Osteocyte (in vitro differentiated cells): ENCODE results near the gene PNPLA1. TPM values are rescaled to one million over a fixed set of nuclear protein-coding genes. Genes with fewer than 3 reads are reported as not detected.

Experiments
- DNase-seq: peaks from one replicate; pipeline ENCODE4 v3.0.0; 2021; ENCODE audit warnings: mixed read lengths; ENCODE audit not compliant: unreplicated experiment; ENCODE audit errors: extremely low spot score
- H3K27ac Mint-ChIP-seq: one replicate; pipeline ENCODE4 v1.8.0; 2021; ENCODE audit warnings: mild to moderate bottlenecking, mixed read lengths; ENCODE audit not compliant: unreplicated experiment
- H3K27me3 Mint-ChIP-seq: one replicate; pipeline ENCODE4 v1.8.0; 2021; ENCODE audit warnings: mixed read lengths; ENCODE audit not compliant: unreplicated experiment
- H3K36me3 Mint-ChIP-seq: one replicate; pipeline ENCODE4 v1.8.0; 2021; ENCODE audit warnings: mixed read lengths; ENCODE audit not compliant: unreplicated experiment
- H3K4me1 Mint-ChIP-seq: one replicate; pipeline ENCODE4 v1.8.0; 2021; ENCODE audit warnings: mixed read lengths; ENCODE audit not compliant: unreplicated experiment
- H3K4me3 Mint-ChIP-seq: one replicate; pipeline ENCODE4 v1.8.0; 2021; ENCODE audit warnings: mild to moderate bottlenecking, moderate library complexity, mixed read lengths; ENCODE audit not compliant: unreplicated experiment
- H3K9me3 Mint-ChIP-seq: one replicate; pipeline ENCODE4 v1.8.0; 2021; ENCODE audit warnings: mixed read lengths; ENCODE audit not compliant: unreplicated experiment
- total RNA-seq: library from RNA; stranded (reverse); gene quantifications from 2 replicates; pipeline ENCODE4 v1.2.1, GENCODE V29; 2021
- TF ChIP-seq, protein P1 (sequence below): fragments of 200-600 bp; sonication (generic); IDR thresholded peaks from 2 replicates; pipeline ENCODE4 v1.5.0; 2021; ENCODE audit warnings: antibody characterized with exemption, mild to moderate bottlenecking, moderate library complexity

PNPLA1 gene
- total RNA-seq, 1 donor from 2014 or later: not detected

DNA sequence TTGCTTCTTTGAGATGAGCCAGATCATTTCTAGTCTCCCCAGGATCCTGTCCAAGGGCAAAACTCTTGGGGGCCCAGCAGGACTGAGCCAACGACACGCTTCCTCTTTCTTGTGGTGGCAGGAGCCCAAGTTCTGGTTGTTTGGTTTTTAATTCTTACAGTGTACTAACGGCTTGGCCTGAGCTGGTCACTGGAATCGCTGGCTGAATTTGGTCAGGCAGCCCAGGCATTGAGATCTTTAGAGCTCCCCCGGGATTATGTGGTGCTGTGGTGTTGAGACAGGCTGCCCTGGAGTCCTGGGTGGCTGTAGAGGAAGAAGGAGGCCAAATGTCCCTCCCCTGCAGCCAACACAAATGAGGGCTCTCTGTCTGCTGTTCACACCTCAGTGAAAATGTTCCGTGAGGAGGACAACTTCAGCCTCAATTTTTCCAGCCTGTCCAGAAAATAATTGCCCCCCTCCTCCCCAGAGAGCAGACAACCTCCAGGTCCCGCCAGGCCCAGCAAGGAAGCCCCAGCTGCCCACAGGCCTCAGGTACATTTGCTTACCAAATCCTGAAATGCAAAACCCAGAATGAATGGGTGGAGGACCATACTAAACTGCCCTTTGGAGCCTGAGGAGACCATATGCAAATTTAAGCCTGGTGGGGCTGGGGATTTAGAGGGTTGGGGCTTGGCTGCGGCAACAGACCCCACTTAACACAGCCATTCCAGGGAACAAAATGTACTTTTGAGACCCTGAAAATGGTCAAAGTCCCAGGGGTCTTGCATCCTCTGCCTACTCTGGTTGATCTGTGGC lies 43.2 kb downstream of the PNPLA1 start:
- Mint-ChIP-seq H3K9me3 (no peaks in the 10 kb centered on the region), H3K27me3 (peaks cover 51% of the 10 kb centered on the region), H3K36me3 (no peaks in the 10 kb centered on the region), H3K4me3 (no peak overlapping the region), H3K27ac (no peak overlapping the region), H3K4me1 (no peaks in the 10 kb centered on the region)
- DNase-seq: no peak
- TF ChIP-seq, protein P1, sequence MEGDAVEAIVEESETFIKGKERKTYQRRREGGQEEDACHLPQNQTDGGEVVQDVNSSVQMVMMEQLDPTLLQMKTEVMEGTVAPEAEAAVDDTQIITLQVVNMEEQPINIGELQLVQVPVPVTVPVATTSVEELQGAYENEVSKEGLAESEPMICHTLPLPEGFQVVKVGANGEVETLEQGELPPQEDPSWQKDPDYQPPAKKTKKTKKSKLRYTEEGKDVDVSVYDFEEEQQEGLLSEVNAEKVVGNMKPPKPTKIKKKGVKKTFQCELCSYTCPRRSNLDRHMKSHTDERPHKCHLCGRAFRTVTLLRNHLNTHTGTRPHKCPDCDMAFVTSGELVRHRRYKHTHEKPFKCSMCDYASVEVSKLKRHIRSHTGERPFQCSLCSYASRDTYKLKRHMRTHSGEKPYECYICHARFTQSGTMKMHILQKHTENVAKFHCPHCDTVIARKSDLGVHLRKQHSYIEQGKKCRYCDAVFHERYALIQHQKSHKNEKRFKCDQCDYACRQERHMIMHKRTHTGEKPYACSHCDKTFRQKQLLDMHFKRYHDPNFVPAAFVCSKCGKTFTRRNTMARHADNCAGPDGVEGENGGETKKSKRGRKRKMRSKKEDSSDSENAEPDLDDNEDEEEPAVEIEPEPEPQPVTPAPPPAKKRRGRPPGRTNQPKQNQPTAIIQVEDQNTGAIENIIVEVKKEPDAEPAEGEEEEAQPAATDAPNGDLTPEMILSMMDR: no peak

DNA sequence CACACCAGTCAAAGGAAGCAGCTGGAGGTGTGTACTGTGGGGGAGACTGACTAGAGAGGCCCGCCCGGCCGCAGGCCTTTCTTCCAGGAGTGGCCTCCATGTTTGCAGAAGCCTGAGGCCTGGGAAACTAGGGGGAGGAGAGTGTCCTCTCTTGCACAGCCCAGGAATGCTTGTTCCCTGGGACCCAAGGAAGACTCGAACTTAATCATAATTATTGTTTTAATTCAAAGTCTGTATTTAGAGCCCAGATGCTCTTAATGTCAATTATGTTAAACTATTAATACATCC lies 43.7 kb downstream of the PNPLA1 start:
- H3K9me3 Mint-ChIP-seq: no peaks in the 10 kb centered on the region
- H3K36me3 Mint-ChIP-seq: no peaks in the 10 kb centered on the region
- H3K27ac Mint-ChIP-seq: no peak overlapping the region
- H3K27me3 Mint-ChIP-seq: peaks cover 55% of the 10 kb centered on the region
- no peak overlapping the region for H3K4me3 Mint-ChIP-seq
- DNase-seq: no peak
- H3K4me1 Mint-ChIP-seq: no peaks in the 10 kb centered on the region
- TF ChIP-seq, protein P1: no peak

DNA sequence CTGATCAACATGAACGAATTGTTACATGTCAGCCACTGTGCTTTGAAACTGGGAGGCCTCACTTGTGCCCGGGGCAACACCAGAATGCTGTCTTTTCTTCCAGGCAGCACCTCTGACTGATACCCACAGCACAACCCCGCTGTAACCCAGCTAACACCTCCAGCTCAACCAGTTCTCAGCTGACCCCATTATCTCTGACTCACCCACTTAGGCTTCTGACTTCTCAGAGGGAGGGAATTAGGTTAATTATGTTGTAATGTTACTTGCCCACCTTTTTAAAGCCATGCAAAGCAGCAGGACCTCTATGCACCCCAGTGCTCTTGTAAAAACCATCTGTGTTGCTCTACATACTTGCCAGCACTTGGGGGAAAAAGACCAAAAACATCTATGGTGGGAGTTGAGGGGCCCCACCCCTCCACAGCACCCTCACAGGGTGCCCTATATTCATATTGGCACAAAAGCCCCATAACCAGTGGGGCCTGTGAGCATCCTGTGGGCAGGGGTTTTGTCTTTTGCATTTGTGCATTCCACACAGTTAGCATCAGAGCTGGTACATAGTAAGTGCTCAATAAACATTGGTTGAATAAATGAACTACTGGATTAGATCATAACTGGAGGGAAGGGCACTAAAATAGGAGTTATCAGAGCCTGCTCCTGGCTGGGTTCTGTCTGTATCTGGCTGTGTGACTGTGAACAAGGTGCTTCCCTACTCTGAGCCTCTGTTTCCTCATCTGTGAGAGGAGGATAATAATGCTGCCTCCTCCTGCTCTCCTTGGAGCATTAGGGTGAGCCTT lies 44.6 kb downstream of the PNPLA1 start:
- peaks cover 57% of the 10 kb centered on the region for H3K27me3 Mint-ChIP-seq
- no peak overlapping the region for H3K4me3 Mint-ChIP-seq
- H3K4me1 Mint-ChIP-seq: no peaks in the 10 kb centered on the region
- no peaks in the 10 kb centered on the region for H3K36me3 Mint-ChIP-seq
- no peak overlapping the region for H3K27ac Mint-ChIP-seq
- TF ChIP-seq, protein P1: no peak
- no peaks in the 10 kb centered on the region for H3K9me3 Mint-ChIP-seq
- no peak for DNase-seq

DNA sequence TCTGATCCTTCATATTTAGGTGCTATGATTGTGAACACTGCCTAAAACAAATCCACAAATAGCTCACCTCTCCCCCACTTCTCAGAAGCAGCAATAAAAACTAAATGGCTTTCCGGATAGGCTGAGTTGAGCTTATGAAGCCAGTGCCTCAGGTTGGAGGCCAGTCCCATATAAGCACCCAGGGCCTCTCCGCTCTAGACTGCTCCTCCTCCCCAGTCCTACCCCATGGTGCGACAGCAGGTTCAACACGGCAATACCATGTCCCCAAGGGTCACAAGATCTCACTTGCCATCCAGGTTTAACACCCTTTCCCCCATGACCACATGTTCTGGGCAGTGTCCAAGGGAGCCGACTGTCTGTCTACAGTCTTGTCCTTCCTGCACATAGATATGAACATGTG lies 46.1 kb downstream of the PNPLA1 start:
- Mint-ChIP-seq H3K36me3 (no peaks in the 10 kb centered on the region), H3K4me1 (no peaks in the 10 kb centered on the region), H3K27me3 (peaks cover 51% of the 10 kb centered on the region), H3K27ac (no peak overlapping the region), H3K4me3 (no peak overlapping the region), H3K9me3 (no peaks in the 10 kb centered on the region)
- DNase-seq: no peak
- TF ChIP-seq, protein P1: no peak

DNA sequence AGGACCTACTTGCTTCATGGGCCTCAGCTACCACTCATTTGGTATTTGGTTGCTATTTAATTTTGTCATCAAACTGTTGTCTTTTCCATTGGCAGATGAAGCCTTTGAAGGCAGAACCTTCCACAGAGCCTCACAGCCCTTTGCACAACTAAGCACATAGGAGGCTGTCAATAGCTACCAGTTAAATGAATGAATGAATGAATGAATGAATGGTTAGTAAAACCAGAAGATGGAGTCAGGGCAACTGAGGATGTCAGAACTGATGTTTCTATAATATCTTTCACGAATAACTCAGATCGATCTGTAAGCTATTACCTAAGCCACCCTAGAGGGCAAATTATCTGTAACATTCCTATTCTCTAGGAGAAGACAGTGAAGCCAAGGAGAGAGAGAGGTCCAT lies 47.8 kb downstream of the PNPLA1 start:
- Mint-ChIP-seq H3K9me3 (no peaks in the 10 kb centered on the region), H3K27ac (no peak overlapping the region), H3K27me3 (peaks cover 41% of the 10 kb centered on the region), H3K4me3 (no peak overlapping the region), H3K4me1 (no peaks in the 10 kb centered on the region), H3K36me3 (no peaks in the 10 kb centered on the region)
- DNase-seq: no peak
- TF ChIP-seq, protein P1: no peak
